ENCODE measurements around the gene MYO5C.

MYO5C gene

DNA sequence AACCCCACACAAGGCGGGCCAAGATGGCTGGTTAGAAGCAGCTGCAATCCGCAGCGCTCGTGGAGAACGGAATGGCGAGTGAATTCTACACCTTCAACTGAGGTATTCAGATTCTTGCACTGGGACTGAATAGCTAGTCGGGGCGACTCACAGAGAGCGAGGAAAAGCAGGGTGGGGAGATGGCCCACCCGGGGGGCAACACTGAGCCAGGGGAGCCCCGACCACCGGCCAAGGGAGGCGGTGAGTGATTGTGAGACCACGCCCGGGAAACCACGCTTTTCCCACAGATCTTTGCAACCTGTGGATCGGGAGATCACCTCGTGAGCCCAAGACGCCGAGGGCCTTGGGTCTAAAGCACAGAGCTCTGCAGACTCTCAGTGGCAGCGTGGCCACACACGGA, 132.7 kb downstream of the MYO5C start:
- intact Hi-C loops (cut with DNase I) = no loop called here
- DNase-seq = no peak

DNA sequence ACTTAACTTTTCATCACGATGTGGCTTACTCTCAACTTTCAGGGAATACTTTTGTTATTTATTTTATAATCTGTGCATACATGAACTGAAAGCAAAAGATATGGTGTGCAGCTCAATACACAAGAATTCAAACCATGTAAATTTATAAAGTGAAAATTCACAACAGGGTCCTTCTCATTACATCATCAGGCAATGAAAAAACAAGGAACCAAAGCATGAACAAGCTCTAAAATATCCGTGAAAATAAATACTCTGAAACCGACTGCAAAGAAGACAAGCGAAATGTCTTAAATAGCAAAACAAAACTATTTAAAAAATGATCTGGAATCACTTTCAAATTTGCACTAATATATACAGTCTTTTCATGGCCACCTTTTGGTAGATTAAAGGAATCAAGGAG, 133.3 kb downstream of the MYO5C start:
- intact Hi-C loops (cut with DNase I) = no loop called here
- no peak for DNase-seq

DNA sequence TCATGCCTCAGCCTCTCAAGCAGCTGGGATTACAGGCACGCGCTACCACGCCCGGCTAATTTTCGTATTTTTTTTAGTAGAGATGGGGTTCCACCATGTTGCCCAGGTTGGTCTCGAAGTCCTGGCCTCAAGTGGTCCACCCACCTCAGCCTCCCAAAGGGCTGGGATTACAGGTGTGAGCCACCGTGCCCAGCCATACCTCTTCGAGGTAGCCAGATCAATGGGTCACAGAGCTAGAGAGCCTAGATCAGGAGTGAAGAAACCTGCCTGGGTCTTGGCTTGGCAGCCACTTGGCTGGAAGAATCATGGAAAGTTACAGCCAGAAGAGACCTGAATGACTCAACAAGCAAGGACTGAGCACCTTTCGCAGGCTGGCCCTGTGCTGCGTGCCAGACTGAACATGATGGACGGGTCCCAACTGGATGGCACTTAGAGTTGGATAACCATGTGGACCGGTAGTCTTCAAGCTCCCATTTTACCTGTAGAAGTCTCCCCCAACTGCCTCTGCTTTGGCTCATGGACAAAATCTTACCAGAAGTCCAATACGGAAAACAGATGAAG, 134.1 kb downstream of the MYO5C start:
- intact Hi-C loops (cut with DNase I) = no loop called here

DNA sequence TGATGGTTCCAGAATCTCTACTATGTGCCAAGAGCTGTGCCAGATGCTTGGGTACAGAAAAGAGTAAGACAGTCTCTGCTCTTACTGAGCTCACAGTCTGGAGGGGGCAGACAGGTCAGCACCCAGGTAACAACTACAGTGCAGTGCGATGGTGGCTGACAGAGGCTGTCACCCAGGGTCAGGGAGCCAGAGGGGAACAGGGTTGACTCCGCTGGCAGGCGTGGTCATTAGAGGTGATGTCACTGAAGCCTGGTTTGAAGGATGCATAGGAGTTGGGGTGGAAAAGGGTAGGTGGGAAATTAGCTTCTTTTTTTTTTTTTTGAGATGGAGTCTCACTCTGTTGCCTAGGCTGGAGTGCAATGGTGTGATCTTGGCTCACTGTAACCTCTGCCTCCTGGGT, 136.0 kb downstream of the MYO5C start:
- intact Hi-C loops (cut with DNase I) = no loop called here
- DNase-seq = no peak

More for the DNA sequence above, 134.1 kb downstream of the MYO5C start:
- no peak for DNase-seq

DNA sequence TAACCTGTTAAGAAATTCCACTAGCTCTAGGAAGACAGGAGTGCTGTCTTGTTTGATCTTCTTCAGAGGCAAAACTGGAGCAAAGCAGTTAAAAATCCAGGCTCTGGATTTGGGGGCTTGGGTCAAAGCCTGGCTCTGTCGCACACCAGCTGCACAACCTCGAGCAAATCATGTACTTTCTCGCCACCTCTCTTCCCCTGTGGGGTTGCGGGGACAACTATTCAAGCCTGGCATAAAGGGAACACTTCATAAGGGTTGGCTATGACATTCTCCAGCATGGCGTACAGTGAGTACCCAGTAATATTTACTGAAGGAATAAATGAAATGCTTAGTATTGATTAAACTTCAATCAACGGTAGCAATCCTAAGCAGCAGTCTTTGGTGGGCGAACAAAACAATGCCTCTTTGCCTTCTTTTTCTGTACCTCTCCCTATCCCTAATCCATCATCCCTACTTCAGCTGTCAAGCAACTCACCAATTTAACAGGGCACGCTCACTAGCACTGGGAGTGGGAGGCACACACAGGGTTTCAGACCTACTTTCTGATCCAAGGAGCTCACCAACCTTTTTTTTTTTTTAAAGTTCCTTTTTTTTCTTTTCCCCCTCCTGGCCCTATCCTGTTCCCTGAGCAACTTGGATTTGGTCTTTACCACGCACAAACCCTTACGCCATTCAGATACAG, 137.4 kb downstream of the MYO5C start:
- intact Hi-C loops (cut with DNase I) = no loop called here
- peak in 31 of 42 donors; percentile 19 to 88 (median 64) for DNase-seq

DNA sequence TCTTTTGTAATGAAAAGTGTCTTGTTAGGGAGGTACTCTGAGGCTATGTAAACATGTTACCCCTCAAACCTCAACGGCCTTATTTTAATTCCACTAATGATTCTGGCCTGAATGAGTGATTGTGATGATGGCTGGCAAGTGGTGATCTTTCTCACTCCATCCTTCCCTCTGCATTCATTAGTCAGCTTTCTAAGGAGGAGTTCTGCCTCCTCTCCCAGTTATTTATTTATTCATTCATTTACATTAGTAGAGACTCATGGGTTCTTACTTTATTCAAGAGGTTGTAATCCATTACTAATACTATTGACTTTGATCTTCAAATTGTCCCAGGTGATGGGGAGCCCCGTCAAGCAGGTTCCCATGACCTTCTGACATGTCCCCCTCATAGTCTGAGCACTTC, 139.7 kb downstream of the MYO5C start:
- intact Hi-C loops (cut with DNase I) = no loop called here
- DNase-seq = peak in 1 of 42 donors; percentile 5

DNA sequence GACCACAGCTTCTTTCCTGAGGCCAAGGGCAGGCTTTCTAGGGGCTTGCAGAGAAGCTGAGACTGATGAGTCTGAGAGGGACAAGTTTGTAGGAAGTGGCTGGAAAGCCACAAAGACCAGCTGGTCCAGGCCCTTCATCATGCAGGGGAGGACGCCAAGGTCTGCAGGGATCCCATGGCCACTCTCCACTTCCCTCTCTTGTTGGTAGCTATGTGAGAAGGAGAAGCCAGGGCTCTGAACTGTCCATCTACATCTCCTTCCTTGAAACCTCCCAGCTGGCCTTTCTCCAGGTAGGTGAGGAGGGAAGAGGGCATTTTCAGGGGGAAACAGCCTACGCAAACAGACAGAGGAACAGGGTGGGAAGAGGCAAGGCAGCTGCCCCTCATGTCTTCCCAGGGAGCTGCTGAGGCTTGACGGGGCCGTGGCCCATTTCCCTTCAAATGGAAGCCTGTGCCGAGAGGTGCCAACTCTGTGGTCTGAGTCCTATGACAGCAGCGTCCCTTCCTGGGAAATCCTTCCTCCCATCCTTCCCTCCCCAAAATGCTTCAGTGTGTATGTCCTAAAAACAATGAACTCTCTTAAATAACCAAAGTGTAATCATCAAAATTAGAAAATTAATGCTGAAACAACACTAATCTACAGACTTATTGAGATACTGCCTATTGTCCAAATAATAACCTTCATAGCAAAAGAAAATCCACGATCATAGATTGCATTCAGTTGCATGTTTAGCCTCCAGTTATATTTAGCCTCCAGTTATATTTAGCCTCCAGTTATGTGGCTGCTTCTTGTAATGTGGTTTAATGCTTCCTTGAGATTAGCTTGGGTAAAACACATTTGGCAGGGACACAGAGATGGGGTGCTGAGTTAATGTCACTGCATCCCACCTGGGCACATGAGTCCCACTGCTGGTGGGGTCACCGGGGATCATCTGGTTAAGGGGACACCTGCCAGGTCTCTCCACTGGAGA, 140.4 kb downstream of the MYO5C start:
- intact Hi-C loops (cut with DNase I) = no loop called here
- peak in 1 of 42 donors; percentile 32 for DNase-seq

DNA sequence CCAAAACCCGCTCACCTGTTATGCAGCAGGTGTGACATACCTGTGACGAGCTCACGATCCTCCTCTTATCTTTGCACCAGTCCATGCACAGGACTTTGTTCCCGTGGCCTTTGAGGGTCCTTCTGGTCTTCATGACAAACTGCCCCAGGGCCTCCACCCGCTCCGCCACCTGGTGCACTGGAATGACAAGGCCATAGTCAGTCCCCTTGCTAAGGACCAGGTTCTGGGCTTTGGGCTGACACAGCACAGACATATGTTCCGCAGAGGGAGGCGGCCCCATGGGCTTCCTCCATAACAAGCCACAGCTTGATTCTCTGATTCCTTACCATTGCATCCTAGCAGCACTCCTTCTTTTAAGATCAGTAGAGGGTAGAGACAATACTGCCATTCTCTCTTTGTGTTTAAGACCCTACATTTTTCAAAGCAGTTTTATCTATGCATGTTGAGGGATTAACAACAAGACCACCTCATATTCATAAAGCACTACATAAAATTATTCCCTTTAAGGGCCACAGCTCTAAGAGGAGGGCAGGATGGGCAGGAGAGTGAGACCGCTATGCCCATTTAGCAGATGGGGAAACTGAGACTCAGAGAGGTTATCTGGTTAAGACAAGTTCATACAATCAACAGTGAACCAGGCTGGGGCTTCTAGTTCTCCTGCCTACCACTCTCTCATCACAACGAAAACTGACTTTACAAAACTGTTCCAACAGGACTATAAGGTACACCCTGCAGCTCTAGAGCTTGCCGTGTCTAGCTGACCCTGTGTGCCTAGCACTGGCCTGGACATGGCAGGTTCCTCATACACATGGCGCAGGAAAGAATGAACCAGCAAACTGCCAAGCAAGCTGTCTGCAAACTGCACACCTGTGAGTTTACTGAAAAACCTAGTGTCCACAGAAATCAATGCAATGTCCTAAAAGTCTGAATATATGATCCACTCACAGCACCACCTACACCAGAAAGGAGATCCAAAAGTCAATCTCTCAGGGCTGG, 141.4 kb downstream of the MYO5C start:
- intact Hi-C loops (cut with DNase I) = no loop called here

DNA sequence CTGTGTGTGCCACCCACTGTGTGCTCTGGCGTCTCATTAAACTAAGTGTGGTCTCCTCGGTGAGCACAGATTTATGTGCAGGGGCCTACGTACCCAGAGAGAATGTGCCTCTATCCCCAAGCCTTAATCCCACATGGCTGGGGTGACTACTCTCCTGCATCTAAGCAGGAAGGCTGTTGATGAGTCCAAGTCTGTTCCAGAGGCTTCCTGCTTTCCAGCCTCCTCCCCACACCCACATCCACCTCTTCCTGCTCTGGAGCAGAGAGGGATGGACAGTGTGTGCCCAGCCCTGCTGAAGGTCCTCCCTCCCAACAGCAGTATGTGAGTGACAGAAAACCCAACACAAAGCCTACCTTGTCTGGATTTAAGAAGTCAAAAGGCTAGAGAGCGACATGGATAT, 144.3 kb downstream of the MYO5C start:
- intact Hi-C loops (cut with DNase I) = no loop called here
- DNase-seq = peak in 1 of 42 donors; percentile 32

More for the DNA sequence above, 141.4 kb downstream of the MYO5C start:
- no peak for DNase-seq

DNA sequence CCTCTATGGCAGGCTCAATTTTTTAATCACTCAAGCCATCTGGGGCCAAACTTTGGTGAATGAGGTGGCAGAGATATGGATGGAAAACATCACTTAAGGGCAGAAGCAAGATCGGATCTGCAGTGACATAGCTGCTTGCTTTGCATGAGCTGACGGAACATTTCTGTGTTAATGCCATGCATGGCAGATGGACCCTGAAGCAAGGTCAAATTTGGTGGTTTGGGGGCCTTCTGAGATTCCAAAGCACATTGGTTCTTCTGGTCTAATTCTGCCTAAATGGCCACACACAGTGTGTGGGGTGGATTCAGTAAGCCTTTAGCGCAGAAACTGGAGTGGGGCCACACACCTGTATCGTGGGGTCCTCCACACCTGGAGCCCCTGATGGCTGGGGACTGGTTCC, 144.7 kb downstream of the MYO5C start:
- intact Hi-C loops (cut with DNase I) = no loop called here
- peak in 1 of 42 donors; percentile 16 for DNase-seq

DNA sequence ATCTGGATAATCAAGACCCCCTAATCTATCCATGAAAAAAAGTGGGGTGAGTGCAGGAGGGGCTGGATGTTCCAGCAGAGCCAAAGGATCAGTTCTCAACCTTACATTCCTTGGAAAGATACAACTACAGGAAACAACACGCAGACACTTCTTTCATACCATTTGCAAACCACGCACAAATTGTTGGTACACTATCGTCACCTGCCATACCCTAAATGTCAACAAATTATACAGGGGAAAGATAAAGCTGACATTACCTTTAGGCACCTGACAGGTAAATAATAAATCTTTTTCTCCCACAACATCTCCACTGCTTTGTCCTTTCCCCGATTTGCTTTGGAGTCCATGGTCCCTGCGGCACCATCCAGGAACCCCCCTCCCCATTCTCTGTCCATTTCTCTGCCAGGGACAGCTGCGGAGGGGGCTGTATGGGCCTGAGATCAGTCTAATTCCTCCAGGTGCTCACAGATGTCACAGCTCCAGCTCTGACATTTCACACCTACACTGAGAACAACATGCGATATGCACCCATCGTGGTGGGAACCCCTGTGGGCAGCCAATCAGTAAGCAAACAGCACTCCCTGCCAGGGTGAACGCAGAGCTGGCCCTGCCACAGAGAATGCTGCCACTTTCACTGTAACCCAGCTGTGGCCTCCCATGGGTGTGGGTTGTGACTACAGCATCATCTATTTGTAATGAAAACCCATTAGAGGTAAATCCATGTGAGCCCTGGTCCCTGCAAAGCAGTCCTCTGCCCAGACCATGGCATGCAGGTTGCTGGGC, 145.4 kb downstream of the MYO5C start:
- DNase-seq = peak in 1 of 42 donors; percentile 29
- intact Hi-C loops (cut with DNase I) = no loop called here

DNA sequence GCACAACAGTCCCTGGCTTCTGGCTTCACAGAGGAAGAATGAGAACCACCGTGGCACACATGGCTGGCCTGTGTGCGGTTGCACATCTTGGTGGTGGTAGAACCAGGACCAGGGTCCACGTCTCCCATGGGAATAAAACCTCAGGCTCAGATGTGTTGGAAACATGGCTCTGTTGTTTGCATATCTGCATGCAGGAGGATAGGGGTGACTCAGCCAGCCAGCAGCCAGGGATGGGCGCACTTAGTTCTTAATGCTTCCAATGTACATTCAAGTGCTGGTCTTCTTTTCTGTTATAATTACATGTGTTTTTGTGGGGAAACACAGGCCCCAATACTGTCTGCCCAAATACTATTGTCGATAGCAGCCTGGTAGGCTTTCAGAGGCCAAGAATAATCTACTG, 147.2 kb downstream of the MYO5C start:
- peak in 1 of 42 donors; percentile 41 for DNase-seq

DNA sequence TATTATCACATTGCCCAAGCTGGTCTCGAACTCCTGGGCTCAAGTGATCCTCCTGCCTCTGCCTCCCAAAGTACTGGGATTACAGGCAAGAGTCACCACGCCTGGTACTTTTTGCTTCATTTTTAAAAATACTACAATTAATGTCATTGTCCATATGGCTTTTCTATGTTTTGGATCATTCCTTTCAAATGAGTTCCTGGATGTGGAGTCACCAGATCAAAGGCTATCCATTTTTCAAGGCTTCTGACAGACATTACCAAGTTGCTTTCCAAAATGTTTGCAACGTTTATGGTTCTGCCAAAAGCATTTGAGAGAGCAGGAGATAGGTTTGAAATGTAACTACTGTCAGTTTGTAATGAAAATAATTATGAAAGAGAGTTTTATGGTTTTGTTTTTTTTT, 148.8 kb downstream of the MYO5C start:
- DNase-seq = no peak

More for the DNA sequence above, 147.2 kb downstream of the MYO5C start:
- intact Hi-C loops (cut with DNase I) = no loop called here

DNA sequence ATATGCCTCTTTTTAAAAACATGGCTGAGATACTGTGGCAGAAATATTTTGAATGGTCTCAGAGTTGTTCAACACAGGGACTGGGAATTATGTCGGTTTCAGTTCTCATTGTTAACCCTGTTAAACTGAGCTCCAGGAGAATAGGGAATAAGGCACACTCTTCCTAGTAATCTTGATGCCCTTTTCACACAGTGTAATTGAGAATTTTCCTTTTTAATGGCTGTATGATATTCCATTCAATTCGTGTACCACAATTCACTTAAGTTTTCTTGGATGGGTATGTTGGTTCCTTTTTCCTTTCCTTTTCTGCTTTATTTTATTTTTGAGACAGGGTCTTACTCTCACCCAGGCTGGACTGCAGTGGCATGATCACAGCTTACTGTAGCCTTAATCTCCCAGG, 149.3 kb downstream of the MYO5C start:
- DNase-seq = no peak
- intact Hi-C loops (cut with DNase I) = no loop called here

More for the DNA sequence above, 148.8 kb downstream of the MYO5C start:
- intact Hi-C loops (cut with DNase I) = no loop called here

DNA sequence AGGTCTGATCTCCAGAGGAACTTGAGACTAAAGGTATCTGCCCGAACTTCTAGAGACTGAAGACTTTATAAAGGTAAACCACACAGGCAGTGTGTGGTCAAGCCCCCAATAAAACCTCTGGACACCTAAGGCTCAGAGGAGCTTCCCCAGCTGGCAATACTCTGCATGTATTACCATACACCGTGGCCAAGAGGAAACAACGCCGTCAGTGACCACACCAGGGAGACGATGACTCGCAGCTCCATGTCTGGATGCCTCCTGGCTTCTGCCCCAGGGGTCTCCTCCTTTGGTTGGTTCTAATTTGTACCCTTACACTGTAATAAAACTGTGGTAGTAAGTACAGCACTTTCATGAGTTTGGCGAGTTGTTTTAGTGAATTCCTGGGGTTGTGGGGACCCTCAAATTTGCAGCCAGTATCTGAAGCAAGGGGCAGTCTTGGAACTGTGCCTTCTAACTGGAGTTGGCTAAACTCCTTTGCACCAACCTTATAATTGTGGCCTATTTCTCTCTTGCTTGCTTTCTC, 150.9 kb downstream of the MYO5C start:
- DNase-seq = peak in 1 of 42 donors; percentile 25
- intact Hi-C loops (cut with DNase I) = no loop called here

DNA sequence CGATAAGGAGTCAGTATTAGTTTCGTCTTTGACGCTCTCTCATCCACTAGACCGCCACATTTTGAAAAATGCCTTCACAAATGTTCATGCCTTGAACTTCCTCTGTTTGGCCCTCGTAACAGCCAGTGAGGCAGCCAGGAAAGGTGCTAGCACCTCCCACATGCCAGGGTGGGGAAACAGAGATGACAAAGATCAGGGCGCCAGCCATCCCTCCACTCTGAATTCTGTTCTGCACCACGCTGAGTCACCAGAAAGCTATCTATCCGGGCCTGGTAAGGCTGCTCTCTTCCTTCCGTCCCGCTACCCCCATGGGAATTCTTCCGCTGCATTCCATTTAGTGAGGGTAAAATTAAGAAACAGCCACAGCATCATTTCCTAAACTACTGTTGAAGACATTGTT, 151.7 kb downstream of the MYO5C start:
- intact Hi-C loops (cut with DNase I) = no loop called here
- DNase-seq = peak in 38 of 42 donors; percentile 30 to 81 (median 60)

Data from head of caudate nucleus (tissue), 42 donors.